ENCODE data around the gene BICD2. TPM values are rescaled to one million over a fixed set of nuclear protein-coding genes. Genes with fewer than 3 reads are reported as not detected.

The BICD2 gene
- total RNA-seq, 4 donors from 2014 or later: 42.3 to 75.3 (median 51.8) TPM

- peaks cover 0 to 75% (median 4%) of the 10 kb centered on the region in 3 donors for H3K4me1 ChIP-seq
- WGBS, 2 donors (ENCODE audit: low coverage in 1 of 2): 46 to 75% methylated on average over 3 to 4 of the region's 22 CpGs
These were observed 35.5 kb downstream of the BICD2 start for GRCh38 chr9:92728831-92729734.

GRCh38 chr9:92727716-92728700 is 36.6 kb downstream of the BICD2 start:
- no peak for TF ChIP-seq POLR2A (IDR thresholded peaks at IDR 0.05)
- TF ChIP-seq EP300 (IDR thresholded peaks at IDR 0.05): no peak
- TF ChIP-seq POLR2AphosphoS5 (IDR thresholded peaks at IDR 0.05): no peak
- TF ChIP-seq CTCF (IDR thresholded peaks at IDR 0.05): no peak
- Histone ChIP-seq H3K9me3 (no peaks in the 10 kb centered on the region), H3K4me1 (peaks cover 0 to 78% (median 4%) of the 10 kb centered on the region in 3 donors), H3K27ac (no peak overlapping the region), H3K4me3 (no peak overlapping the region), H3K27me3 (no peaks in the 10 kb centered on the region), H3K36me3 (peaks cover 0 to 49% of the 10 kb centered on the region in 2 donors)
- 88 to 92% methylated on average over 3 to 5 of the region's 14 CpGs for WGBS, 2 donors (ENCODE audit: low coverage in 1 of 2)
- ATAC-seq: no peak

More at GRCh38 chr9:92728831-92729734, 35.5 kb downstream of the BICD2 start:
- ATAC-seq: no peak
- Histone ChIP-seq H3K9me3 (no peaks in the 10 kb centered on the region), H3K27ac (no peak overlapping the region), H3K27me3 (no peaks in the 10 kb centered on the region), H3K4me3 (no peak overlapping the region), H3K36me3 (peaks cover 0 to 45% of the 10 kb centered on the region in 2 donors)
- TF ChIP-seq POLR2A (IDR thresholded peaks at IDR 0.05) (no peak), CTCF (IDR thresholded peaks at IDR 0.05) (peak in 2 of 4 experiments; percentile 29 to 36), EP300 (IDR thresholded peaks at IDR 0.05) (no peak)

- ATAC-seq: no peak
- Histone ChIP-seq H3K4me1 (peaks cover 0 to 78% (median 4%) of the 10 kb centered on the region in 3 donors), H3K27me3 (no peaks in the 10 kb centered on the region), H3K9me3 (no peaks in the 10 kb centered on the region), H3K4me3 (no peak overlapping the region), H3K27ac (no peak overlapping the region), H3K36me3 (peaks cover 0 to 57% of the 10 kb centered on the region in 2 donors)
- TF ChIP-seq CTCF (IDR thresholded peaks at IDR 0.05) (no peak), EP300 (IDR thresholded peaks at IDR 0.05) (no peak), POLR2A (IDR thresholded peaks at IDR 0.05) (no peak), POLR2AphosphoS5 (IDR thresholded peaks at IDR 0.05) (no peak)
- whole genome bisulfite sequencing, 2 donors (ENCODE audit: low coverage in 1 of 2): 48 to 73% methylated on average over 2 to 3 of the region's 13 CpGs
These were observed 37.5 kb downstream of the BICD2 start for GRCh38 chr9:92726971-92727715.

- WGBS, 2 donors (ENCODE audit: low coverage in 1 of 2): 83% methylated on average over 2 of the region's 4 CpGs; no CpG with 5 or more reads in 1 of the 2 donors
- no peak overlapping the region for H3K27ac ChIP-seq
- H3K4me1 ChIP-seq: peaks cover 0 to 71% (median 4%) of the 10 kb centered on the region in 3 donors
These were observed 38.3 kb downstream of the BICD2 start for GRCh38 chr9:92726348-92726747.

More at GRCh38 chr9:92726348-92726747, 38.3 kb downstream of the BICD2 start:
- Histone ChIP-seq H3K4me3 (no peak overlapping the region), H3K9me3 (no peaks in the 10 kb centered on the region), H3K27me3 (no peaks in the 10 kb centered on the region), H3K36me3 (peaks cover 0 to 65% of the 10 kb centered on the region in 2 donors)
- TF ChIP-seq POLR2A (IDR thresholded peaks at IDR 0.05) (no peak), CTCF (IDR thresholded peaks at IDR 0.05) (no peak), EP300 (IDR thresholded peaks at IDR 0.05) (no peak), POLR2AphosphoS5 (IDR thresholded peaks at IDR 0.05) (no peak)
- no peak for ATAC-seq
